Liver (tissue), 3 donors: ENCODE data around the gene ZNF618.

Experiments used
- GABPA ChIP-seq, 2 donors: IDR thresholded peaks in 1 of 2; conservative IDR thresholded peaks in 1 of 2; 2 replicates each; pipeline ENCODE4 v1.6.1; 2016; ENCODE audit warnings: antibody characterized with exemption in 2 of 2, mild to moderate bottlenecking in 1 of 2, moderate library complexity in 1 of 2
- JUND ChIP-seq, 2 donors: IDR thresholded peaks; 2 replicates each; pipeline ENCODE4 v1.6.1; 2016; ENCODE audit warnings: antibody characterized with exemption in 2 of 2
- RAD21 ChIP-seq, 2 donors: IDR thresholded peaks; 2 replicates each; pipeline ENCODE4 v1.6.1; 2016; ENCODE audit warnings: antibody characterized with exemption in 2 of 2, mild to moderate bottlenecking in 2 of 2
- SP1 ChIP-seq: IDR thresholded peaks from 2 replicates; pipeline ENCODE4 v1.6.1; 2018; ENCODE audit warnings: antibody characterized with exemption, mild to moderate bottlenecking
- YY1 ChIP-seq: IDR thresholded peaks from 2 replicates; pipeline ENCODE4 v1.6.1; 2016; ENCODE audit warnings: antibody characterized with exemption, mild to moderate bottlenecking
- TF ChIP-seq, protein P1 (sequence below): IDR thresholded peaks from 2 replicates; pipeline ENCODE4 v1.6.1; 2016; ENCODE audit warnings: antibody characterized with exemption
- TF ChIP-seq, protein P2 (sequence below): fragments of 150-350 bp; IDR thresholded peaks from 2 replicates; pipeline ENCODE4 v1.5.1; 2017; ENCODE audit warnings: improper control_type of control experiment, low read depth, low read length; ENCODE audit not compliant: missing input control
- donor health status: healthy.
- donor health status: healthy.

DNA sequence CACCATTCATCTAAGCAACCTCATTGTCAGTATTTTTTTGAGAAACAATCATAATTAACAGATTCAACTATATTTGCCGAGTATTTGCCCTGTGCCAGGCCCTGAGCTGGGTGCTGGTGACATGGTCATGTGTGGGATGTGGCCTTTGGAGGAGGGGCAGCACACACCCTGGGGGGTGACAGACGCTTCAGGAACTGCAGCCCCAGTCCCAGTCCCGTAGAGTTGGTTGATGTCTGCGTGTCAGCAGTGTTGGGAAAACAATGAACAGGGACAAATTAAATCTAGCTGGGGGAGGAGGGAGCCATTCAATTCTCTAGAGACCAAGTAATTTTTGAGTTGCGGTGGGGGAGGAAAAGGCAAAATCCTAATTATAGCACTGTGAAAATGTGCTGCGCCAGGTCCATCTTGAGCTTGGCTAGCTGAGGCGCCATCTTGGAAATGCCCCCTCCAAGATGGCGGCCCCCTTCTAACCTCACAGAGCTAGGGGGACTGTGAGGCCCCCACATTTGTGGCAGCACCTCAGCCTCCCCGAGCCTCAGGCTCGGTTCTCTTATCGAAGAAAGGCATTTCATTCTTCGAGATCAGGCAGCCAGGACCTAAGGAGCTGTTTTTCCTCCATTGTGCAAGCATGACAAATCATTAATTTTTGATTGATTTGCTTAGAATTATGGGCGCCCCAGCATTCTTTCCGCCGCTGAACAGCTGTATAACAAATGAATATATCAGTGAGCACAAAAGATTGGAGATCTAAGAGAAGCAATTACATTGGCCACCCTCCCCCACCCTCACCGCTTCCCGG is 87.8 kb downstream of the ZNF618 start:
- no peak for TF ChIP-seq JUND (IDR thresholded peaks at IDR 0.05)
- TF ChIP-seq, protein P1, sequence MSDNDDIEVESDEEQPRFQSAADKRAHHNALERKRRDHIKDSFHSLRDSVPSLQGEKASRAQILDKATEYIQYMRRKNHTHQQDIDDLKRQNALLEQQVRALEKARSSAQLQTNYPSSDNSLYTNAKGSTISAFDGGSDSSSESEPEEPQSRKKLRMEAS: no peak
- TF ChIP-seq, protein P2, sequence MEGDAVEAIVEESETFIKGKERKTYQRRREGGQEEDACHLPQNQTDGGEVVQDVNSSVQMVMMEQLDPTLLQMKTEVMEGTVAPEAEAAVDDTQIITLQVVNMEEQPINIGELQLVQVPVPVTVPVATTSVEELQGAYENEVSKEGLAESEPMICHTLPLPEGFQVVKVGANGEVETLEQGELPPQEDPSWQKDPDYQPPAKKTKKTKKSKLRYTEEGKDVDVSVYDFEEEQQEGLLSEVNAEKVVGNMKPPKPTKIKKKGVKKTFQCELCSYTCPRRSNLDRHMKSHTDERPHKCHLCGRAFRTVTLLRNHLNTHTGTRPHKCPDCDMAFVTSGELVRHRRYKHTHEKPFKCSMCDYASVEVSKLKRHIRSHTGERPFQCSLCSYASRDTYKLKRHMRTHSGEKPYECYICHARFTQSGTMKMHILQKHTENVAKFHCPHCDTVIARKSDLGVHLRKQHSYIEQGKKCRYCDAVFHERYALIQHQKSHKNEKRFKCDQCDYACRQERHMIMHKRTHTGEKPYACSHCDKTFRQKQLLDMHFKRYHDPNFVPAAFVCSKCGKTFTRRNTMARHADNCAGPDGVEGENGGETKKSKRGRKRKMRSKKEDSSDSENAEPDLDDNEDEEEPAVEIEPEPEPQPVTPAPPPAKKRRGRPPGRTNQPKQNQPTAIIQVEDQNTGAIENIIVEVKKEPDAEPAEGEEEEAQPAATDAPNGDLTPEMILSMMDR: no peak
- TF ChIP-seq SP1: no peak
- no peak for TF ChIP-seq YY1
- TF ChIP-seq GABPA (IDR thresholded peaks at IDR 0.05 in 1 of 2, conservative IDR thresholded peaks at IDR 0.05 in 1 of 2): no peak
- no peak for TF ChIP-seq RAD21 (IDR thresholded peaks at IDR 0.05)
